GM06990 (cell line): Measurements from ENCODE around the gene TEC.
A peak's percentile ranks its signal among the peaks of the same experiment; 100 is the strongest.

Experiments used
- DNase-seq: peaks from one replicate; pipeline ENCODE4 v3.0.0-alpha.2; 2011; ENCODE audit not compliant: insufficient read length; ENCODE audit errors: extremely low read depth
- H3K27me3 ChIP-seq: replicated peaks from 2 replicates; pipeline ENCODE4 v1.6.0; 2011; ENCODE audit warnings: low read length; ENCODE audit not compliant: control insufficient read depth, insufficient read depth
- H3K36me3 ChIP-seq: 2 replicates; pipeline ENCODE4 v1.5.1; 2011; ENCODE audit warnings: low read length; ENCODE audit not compliant: control insufficient read depth, insufficient read depth
- H3K4me3 ChIP-seq: replicated peaks from 2 replicates; pipeline ENCODE4 v1.5.1; 2011; ENCODE audit warnings: low read depth, mild to moderate bottlenecking, control low read depth, low read length
- TF ChIP-seq, protein P1 (sequence below): IDR thresholded peaks from 2 replicates; pipeline ENCODE4 v1.5.1; 2011; ENCODE audit warnings: low read length, control low read depth, mild to moderate bottlenecking, inconsistent platforms; ENCODE audit not compliant: insufficient read depth, poor library complexity, severe bottlenecking

The TEC gene

DNA sequence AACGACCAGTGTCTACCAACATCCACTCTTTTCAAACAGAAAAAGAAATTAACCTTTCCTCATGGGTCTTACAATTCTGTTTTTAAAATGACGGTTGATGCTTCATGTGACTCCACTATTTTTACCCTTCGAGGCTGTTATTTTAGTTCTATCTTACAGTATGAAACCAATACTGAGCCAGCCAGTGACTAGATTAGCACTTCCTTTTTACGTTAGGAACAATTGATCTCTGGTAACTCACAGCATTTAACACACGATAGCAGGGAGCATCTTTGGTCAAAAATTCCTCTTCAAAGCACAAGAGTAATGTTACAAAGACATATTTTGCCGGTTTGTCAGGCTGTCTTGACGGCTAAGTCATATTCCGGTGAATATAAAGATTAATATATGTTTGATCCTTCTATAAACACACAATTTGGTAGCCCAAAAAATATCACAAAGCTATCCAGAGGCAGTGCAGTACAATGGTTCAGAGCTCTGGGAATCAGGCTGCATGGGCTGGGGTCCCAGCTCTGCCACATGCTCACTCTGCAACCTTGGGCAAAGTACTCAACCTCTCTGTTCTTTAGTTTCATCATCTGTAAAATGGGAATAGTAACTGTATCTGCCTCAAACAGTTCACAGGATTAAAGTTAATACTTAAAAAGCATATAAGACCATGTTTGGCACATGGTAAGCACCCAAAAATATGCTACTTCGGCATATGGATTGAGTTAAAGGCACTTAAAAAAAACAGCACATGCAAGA, 72.7 kb downstream of the TEC start:
- peak overlapping the region; percentile 61 for H3K4me3 ChIP-seq
- no peaks in the 10 kb centered on the region for H3K36me3 ChIP-seq
- H3K27me3 ChIP-seq = no peaks in the 10 kb centered on the region
- DNase-seq = peak; percentile 52
- TF ChIP-seq, protein P1, sequence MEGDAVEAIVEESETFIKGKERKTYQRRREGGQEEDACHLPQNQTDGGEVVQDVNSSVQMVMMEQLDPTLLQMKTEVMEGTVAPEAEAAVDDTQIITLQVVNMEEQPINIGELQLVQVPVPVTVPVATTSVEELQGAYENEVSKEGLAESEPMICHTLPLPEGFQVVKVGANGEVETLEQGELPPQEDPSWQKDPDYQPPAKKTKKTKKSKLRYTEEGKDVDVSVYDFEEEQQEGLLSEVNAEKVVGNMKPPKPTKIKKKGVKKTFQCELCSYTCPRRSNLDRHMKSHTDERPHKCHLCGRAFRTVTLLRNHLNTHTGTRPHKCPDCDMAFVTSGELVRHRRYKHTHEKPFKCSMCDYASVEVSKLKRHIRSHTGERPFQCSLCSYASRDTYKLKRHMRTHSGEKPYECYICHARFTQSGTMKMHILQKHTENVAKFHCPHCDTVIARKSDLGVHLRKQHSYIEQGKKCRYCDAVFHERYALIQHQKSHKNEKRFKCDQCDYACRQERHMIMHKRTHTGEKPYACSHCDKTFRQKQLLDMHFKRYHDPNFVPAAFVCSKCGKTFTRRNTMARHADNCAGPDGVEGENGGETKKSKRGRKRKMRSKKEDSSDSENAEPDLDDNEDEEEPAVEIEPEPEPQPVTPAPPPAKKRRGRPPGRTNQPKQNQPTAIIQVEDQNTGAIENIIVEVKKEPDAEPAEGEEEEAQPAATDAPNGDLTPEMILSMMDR = no peak

DNA sequence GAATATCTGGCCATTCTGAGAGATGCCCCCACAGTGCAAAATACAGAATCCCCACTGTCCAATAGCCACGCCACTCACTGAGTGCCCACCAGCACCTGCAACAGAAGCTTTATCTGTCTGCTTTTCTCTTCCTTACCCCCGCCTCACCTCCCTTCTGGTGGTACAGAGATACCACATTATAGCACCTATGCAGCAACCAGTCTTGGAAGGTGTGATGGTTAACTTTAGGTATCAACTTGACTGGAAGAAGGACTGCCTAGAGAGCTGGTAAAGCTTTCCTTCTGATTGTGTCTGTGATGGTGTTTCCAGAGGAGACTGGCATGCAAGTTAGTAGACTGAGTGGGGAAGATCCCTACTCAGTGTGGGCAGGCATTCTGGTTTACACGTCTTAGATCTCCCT, 73.8 kb downstream of the TEC start:
- DNase-seq = no peak
- no peaks in the 10 kb centered on the region for H3K36me3 ChIP-seq
- TF ChIP-seq, protein P1 = no peak
- H3K4me3 ChIP-seq = peak overlapping the region; percentile 61
- no peaks in the 10 kb centered on the region for H3K27me3 ChIP-seq

DNA sequence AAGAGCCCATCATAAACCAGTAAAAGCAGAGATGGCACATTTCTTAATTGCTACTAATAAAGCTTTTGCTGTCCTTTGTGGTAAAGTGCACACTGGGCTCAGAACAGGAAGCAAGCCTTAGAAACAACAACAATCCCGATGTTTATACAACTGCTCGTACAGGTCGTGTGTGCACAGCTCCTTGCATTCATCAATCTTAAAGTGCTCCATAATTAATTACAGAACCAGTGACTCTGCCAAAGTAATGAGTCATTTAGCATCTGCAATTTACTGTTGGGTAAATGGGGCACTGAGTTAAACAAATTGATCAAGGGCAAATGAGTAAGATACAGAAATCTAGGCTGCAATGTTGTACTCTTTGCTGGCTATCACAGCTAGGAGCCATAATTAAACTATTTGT, 74.3 kb downstream of the TEC start:
- Histone ChIP-seq H3K27me3 (no peaks in the 10 kb centered on the region), H3K4me3 (peak overlapping the region; percentile 61), H3K36me3 (no peaks in the 10 kb centered on the region)
- DNase-seq = peak; percentile 52
- TF ChIP-seq, protein P1 = no peak

- TF ChIP-seq, protein P1 = no peak
- Histone ChIP-seq H3K4me3 (peak overlapping the region; percentile 61), H3K36me3 (no peaks in the 10 kb centered on the region), H3K27me3 (no peaks in the 10 kb centered on the region)
- DNase-seq = no peak
These were observed 74.7 kb downstream of the TEC start for GRCh38 chr4:48194971-48195370.

- Histone ChIP-seq H3K4me3 (peak overlapping the region; percentile 21), H3K36me3 (no peaks in the 10 kb centered on the region), H3K27me3 (no peaks in the 10 kb centered on the region)
- TF ChIP-seq, protein P1 = no peak
- DNase-seq = no peak
These were observed 75.6 kb downstream of the TEC start for GRCh38 chr4:48193921-48194468.
